Measurements from ENCODE around the gene DPH6.

DPH6 gene

DNA sequence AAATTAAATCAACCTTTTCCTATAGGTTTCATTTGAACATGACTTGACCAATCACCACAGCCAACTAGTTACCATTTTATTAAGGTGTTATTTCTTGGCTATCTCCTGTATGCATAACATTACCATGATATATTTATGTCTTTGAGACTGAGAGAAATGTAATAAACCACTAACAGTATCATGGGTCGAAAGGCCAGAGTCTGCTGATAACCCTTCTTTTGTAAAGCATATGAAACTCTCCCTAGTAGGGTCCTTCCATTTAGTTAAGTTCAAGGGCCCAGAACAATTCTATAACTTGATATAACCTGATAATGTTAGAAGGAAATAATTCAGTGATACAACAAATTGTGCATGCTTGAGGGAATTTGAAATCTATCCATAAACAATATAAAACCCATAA lies 14.3 kb upstream of the DPH6 start:
- no peak overlapping the region for H3K4me3 ChIP-seq (ENCODE audit: low read depth in 1 of 2, low read length in 2 of 2)
- H3K27ac ChIP-seq (ENCODE audit: low read depth, low read length), result no peak overlapping the region
- no peaks in the 10 kb centered on the region for H3K4me1 ChIP-seq (ENCODE audit: insufficient read depth, low read length)
- H3K9ac ChIP-seq (ENCODE audit: low read length), result no peak overlapping the region
- H3K9me3 ChIP-seq (ENCODE audit: low read length), result no peaks in the 10 kb centered on the region
- H3K36me3 ChIP-seq (ENCODE audit: insufficient read depth, low read length), result no peaks in the 10 kb centered on the region
- H3K27me3 ChIP-seq (ENCODE audit: control insufficient read depth in 1 of 2, insufficient read depth in 2 of 2, low read length in 2 of 2), result no peaks in the 10 kb centered on the region

DNA sequence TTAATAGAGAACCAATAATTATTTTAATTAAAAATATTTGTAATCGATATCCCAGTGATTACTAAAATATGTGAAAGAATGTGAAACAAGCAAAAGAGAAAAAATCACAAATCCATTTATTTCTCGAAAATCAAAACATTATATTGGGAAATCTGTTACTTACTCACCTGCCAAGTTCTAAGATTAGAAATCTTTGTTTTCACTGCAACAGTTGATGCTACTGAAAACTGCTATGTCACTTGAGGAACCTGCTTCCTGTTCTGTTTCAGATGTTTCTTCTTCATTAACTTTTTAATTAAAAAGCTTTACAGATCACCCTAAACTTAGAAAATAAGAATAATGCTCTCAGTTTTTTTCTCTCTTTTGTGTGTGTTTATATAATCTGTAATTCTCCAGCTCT lies 13.7 kb upstream of the DPH6 start:
- Histone ChIP-seq H3K9me3 (ENCODE audit: low read length) (no peaks in the 10 kb centered on the region), H3K9ac (ENCODE audit: low read length) (no peak overlapping the region), H3K4me1 (ENCODE audit: insufficient read depth, low read length) (no peaks in the 10 kb centered on the region), H3K4me3 (ENCODE audit: low read depth in 1 of 2, low read length in 2 of 2) (no peak overlapping the region), H3K36me3 (ENCODE audit: insufficient read depth, low read length) (no peaks in the 10 kb centered on the region), H3K27me3 (ENCODE audit: control insufficient read depth in 1 of 2, insufficient read depth in 2 of 2, low read length in 2 of 2) (no peaks in the 10 kb centered on the region), H3K27ac (ENCODE audit: low read depth, low read length) (no peak overlapping the region)

DNA sequence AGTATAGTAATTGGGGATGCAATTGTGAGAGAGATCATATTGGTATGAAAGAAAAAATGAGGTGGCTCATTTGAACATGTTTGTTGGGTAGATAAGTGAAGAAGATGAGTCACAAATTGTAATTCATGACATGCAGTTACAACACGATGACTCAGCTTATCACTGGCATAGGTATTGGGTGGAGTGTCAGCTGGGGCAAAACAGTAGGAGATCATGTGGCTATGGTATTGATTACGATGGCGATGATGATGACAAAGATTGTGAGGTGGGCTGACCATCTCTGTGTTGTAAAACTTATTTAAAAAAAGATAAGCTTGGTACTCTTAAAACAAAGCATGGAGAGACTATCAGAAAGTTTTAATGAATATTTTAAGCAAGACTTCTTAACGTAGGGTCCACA lies 11.6 kb upstream of the DPH6 start:
- H3K4me3 ChIP-seq (ENCODE audit: low read depth in 1 of 2, low read length in 2 of 2), result no peak overlapping the region

DNA sequence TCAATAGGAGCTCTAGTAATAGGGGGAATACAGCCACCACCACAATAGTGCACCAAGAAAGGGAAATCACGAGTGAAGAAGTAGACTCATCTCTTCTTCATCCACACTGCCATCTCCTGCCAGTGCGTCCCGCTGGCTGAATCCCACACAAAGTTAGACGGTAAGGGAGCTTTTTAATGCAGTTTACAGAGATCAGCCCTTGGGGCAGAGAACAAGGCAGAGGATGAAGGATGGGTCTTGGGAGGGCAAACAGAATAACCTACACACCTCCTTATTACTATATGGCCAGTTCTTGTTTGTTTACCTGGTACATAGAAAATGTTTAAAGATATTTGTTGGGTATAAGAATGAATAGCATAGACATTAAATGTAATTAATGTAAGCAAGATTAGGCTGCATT lies 11.0 kb upstream of the DPH6 start:
- no peaks in the 10 kb centered on the region for H3K36me3 ChIP-seq (ENCODE audit: insufficient read depth, low read length)
- H3K27me3 ChIP-seq (ENCODE audit: control insufficient read depth in 1 of 2, insufficient read depth in 2 of 2, low read length in 2 of 2), result no peaks in the 10 kb centered on the region
- H3K9ac ChIP-seq (ENCODE audit: low read length), result no peak overlapping the region
- no peak overlapping the region for H3K27ac ChIP-seq (ENCODE audit: low read depth, low read length)
- no peak overlapping the region for H3K4me3 ChIP-seq (ENCODE audit: low read depth in 1 of 2, low read length in 2 of 2)
- H3K9me3 ChIP-seq (ENCODE audit: low read length), result no peaks in the 10 kb centered on the region
- H3K4me1 ChIP-seq (ENCODE audit: insufficient read depth, low read length), result no peaks in the 10 kb centered on the region

More for the DNA sequence above, 11.6 kb upstream of the DPH6 start:
- Histone ChIP-seq H3K9ac (ENCODE audit: low read length) (no peak overlapping the region), H3K27ac (ENCODE audit: low read depth, low read length) (no peak overlapping the region), H3K4me1 (ENCODE audit: insufficient read depth, low read length) (no peaks in the 10 kb centered on the region), H3K27me3 (ENCODE audit: control insufficient read depth in 1 of 2, insufficient read depth in 2 of 2, low read length in 2 of 2) (no peaks in the 10 kb centered on the region), H3K36me3 (ENCODE audit: insufficient read depth, low read length) (no peaks in the 10 kb centered on the region), H3K9me3 (ENCODE audit: low read length) (no peaks in the 10 kb centered on the region)

DNA sequence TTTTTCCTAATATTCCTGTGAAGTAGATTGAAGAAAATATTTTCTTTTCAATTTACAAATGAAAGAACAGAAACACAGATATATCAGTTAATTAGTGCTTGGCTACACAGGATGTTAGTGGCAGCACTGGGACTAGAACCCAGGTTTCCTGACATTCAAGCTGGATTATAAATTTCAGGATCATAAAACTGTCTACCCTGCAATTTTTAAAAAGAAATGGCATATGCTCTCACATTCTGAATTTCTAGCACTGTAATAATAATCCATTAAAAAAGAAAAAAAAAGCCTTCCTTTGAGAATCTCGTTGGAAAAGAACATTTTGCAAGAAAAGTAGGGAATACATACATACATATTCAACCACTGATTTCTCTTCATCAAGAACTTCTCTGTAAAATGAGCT lies 9.3 kb upstream of the DPH6 start:
- no peak overlapping the region for H3K9ac ChIP-seq (ENCODE audit: low read length)
- no peaks in the 10 kb centered on the region for H3K27me3 ChIP-seq (ENCODE audit: control insufficient read depth in 1 of 2, insufficient read depth in 2 of 2, low read length in 2 of 2)
- H3K27ac ChIP-seq (ENCODE audit: low read depth, low read length), result no peak overlapping the region
- no peaks in the 10 kb centered on the region for H3K36me3 ChIP-seq (ENCODE audit: insufficient read depth, low read length)
- no peaks in the 10 kb centered on the region for H3K9me3 ChIP-seq (ENCODE audit: low read length)
- H3K4me1 ChIP-seq (ENCODE audit: insufficient read depth, low read length), result no peaks in the 10 kb centered on the region
- H3K4me3 ChIP-seq (ENCODE audit: low read depth in 1 of 2, low read length in 2 of 2), result no peak overlapping the region

DNA sequence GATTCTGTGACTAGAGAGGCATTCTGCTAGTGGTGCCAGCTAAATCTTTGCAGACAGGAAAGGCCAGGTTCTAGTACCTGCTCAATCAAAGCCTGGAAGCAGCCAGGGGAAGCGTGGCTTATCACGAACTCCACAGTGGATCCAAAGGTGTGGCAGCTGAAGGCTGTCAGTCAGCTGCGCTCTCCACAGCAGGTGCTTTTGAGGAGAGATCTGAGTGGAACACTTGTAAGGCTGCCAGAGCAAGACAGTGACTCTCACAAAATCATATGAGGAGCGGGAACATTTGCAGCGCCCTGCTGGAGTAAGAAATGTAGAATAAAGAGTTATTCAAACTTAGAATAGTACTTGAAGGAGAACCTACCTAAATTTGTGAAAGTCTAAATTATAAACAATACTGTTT lies 5.0 kb upstream of the DPH6 start:
- H3K27me3 ChIP-seq (ENCODE audit: control insufficient read depth in 1 of 2, insufficient read depth in 2 of 2, low read length in 2 of 2), result no peaks in the 10 kb centered on the region
- H3K36me3 ChIP-seq (ENCODE audit: insufficient read depth, low read length), result no peaks in the 10 kb centered on the region
- H3K9ac ChIP-seq (ENCODE audit: low read length), result no peak overlapping the region
- H3K4me1 ChIP-seq (ENCODE audit: insufficient read depth, low read length), result peaks cover 9% of the 10 kb centered on the region
- H3K9me3 ChIP-seq (ENCODE audit: low read length), result no peaks in the 10 kb centered on the region
- H3K4me3 ChIP-seq (ENCODE audit: low read depth in 1 of 2, low read length in 2 of 2), result no peak overlapping the region
- no peak overlapping the region for H3K27ac ChIP-seq (ENCODE audit: low read depth, low read length)

GRCh38 chr15:35549567-35549966 lies 3.6 kb upstream of the DPH6 start:
- no peaks in the 10 kb centered on the region for H3K9me3 ChIP-seq (ENCODE audit: low read length)
- H3K4me3 ChIP-seq (ENCODE audit: low read depth in 1 of 2, low read length in 2 of 2), result no peak overlapping the region
- no peaks in the 10 kb centered on the region for H3K36me3 ChIP-seq (ENCODE audit: insufficient read depth, low read length)
- H3K27ac ChIP-seq (ENCODE audit: low read depth, low read length), result no peak overlapping the region
- peaks cover 16% of the 10 kb centered on the region for H3K4me1 ChIP-seq (ENCODE audit: insufficient read depth, low read length)
- H3K9ac ChIP-seq (ENCODE audit: low read length), result no peak overlapping the region
- H3K27me3 ChIP-seq (ENCODE audit: control insufficient read depth in 1 of 2, insufficient read depth in 2 of 2, low read length in 2 of 2), result no peaks in the 10 kb centered on the region

DNA sequence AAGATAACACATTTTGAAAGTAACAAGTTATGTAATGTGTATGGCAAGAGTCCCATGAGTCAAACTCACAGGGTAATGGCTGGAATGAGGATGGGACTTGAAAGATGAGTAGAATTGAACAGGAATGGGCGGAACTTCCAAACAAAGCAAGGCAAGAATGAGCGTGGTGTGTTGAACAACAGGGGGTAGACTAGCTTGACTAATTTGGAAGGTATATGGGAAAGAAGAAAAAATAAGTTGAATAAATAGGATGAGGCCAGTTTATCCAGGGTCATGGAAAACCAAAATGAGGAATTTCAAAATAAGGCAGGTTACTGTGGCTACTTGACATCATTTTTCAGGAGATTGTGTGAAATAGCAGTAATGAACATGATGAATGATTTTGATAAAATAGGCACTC lies 2.5 kb upstream of the DPH6 start:
- Histone ChIP-seq H3K27me3 (ENCODE audit: control insufficient read depth in 1 of 2, insufficient read depth in 2 of 2, low read length in 2 of 2) (no peaks in the 10 kb centered on the region), H3K27ac (ENCODE audit: low read depth, low read length) (no peak overlapping the region), H3K4me1 (ENCODE audit: insufficient read depth, low read length) (peaks cover 17% of the 10 kb centered on the region), H3K9ac (ENCODE audit: low read length) (no peak overlapping the region), H3K36me3 (ENCODE audit: insufficient read depth, low read length) (no peaks in the 10 kb centered on the region), H3K9me3 (ENCODE audit: low read length) (no peaks in the 10 kb centered on the region), H3K4me3 (ENCODE audit: low read depth in 1 of 2, low read length in 2 of 2) (no peak overlapping the region)

DNA sequence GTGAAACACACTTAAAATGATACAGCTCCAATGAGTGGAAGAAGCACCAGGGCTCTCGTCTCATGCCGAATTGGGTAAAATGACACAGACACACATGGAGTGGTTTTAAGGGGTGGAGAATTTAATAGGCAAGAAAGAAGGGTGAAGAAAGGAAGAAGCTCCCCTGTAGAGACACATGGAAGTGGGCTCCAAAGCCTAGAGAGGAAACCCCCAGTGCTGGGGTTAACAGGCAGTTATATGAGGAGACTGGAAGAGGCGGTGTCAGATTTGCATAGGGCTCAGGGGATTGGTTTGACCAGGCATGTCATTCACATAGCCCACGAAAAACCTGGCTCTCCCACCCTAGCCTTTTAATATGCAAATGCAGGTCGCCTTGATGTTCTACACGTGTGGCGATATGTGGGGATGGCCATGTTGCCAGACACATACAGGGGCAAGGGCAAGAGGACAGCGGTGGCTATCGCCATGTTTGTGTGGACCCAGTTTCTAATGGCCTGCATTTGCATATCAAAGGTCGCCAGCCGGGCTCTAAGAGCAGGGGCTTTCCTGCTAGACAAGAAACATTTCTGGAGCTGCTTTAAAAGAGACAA lies 1.9 kb upstream of the DPH6 start:
- H3K27ac ChIP-seq (ENCODE audit: low read depth, low read length), result no peak overlapping the region
- H3K36me3 ChIP-seq (ENCODE audit: insufficient read depth, low read length), result no peaks in the 10 kb centered on the region
- peaks cover 17% of the 10 kb centered on the region for H3K4me1 ChIP-seq (ENCODE audit: insufficient read depth, low read length)
- no peak overlapping the region for H3K9ac ChIP-seq (ENCODE audit: low read length)
- no peaks in the 10 kb centered on the region for H3K9me3 ChIP-seq (ENCODE audit: low read length)
- no peaks in the 10 kb centered on the region for H3K27me3 ChIP-seq (ENCODE audit: control insufficient read depth in 1 of 2, insufficient read depth in 2 of 2, low read length in 2 of 2)
- no peak overlapping the region for H3K4me3 ChIP-seq (ENCODE audit: low read depth in 1 of 2, low read length in 2 of 2)

GRCh38 chr15:35546511-35547381 lies 781 bp upstream of the DPH6 start:
- Histone ChIP-seq H3K27me3 (ENCODE audit: control insufficient read depth in 1 of 2, insufficient read depth in 2 of 2, low read length in 2 of 2) (no peaks in the 10 kb centered on the region), H3K36me3 (ENCODE audit: insufficient read depth, low read length) (no peaks in the 10 kb centered on the region), H3K4me1 (ENCODE audit: insufficient read depth, low read length) (peaks cover 17% of the 10 kb centered on the region), H3K9me3 (ENCODE audit: low read length) (no peaks in the 10 kb centered on the region), H3K27ac (ENCODE audit: low read depth, low read length) (peak overlapping the region; percentile 89), H3K9ac (ENCODE audit: low read length) (peak overlapping the region; percentile 63), H3K4me3 (ENCODE audit: low read depth in 1 of 2, low read length in 2 of 2) (peak overlapping the region; percentile 91 to 93)

DNA sequence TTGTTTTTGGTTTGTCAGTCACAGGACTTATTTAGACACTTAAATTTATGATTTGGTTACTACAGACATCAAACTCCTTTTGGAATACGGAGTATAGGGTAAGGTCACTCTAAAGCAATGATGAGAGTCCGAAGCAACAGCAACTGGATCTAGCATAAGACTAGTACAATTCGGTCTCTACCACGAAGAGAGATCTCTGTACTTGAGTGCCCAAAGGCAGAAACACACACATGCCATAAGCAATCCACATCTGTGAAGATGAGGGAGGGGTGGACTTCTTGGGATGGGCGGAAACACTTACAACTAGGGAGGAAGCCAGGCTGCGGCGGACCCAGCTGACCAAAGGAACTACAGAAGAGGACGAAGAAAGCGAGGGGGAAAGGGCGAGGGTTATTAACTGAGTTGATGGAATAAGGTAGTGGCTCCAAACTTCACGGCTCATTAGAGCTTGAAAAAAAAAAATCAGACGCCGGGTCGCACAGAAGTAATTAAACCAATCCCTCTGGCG lies 595 bp downstream of the DPH6 start:
- H3K4me3 ChIP-seq (ENCODE audit: low read depth in 1 of 2, low read length in 2 of 2), result peak overlapping the region; percentile 91 to 93
- peak overlapping the region; percentile 89 for H3K27ac ChIP-seq (ENCODE audit: low read depth, low read length)
- H3K36me3 ChIP-seq (ENCODE audit: insufficient read depth, low read length), result no peaks in the 10 kb centered on the region
- H3K27me3 ChIP-seq (ENCODE audit: control insufficient read depth in 1 of 2, insufficient read depth in 2 of 2, low read length in 2 of 2), result no peaks in the 10 kb centered on the region
- peaks cover 17% of the 10 kb centered on the region for H3K4me1 ChIP-seq (ENCODE audit: insufficient read depth, low read length)
- no peaks in the 10 kb centered on the region for H3K9me3 ChIP-seq (ENCODE audit: low read length)
- peak overlapping the region; percentile 63 for H3K9ac ChIP-seq (ENCODE audit: low read length)

Measured in muscle layer of colon (tissue), 2 donors.